Stimulated activated naive CD8-positive, alpha-beta T cell treated with anti-CD3 and anti-CD28 coated beads, Interleukin-15, amount 100 ng/mL, for 72 hours (primary cell): ENCODE measurements around the gene PIP5K1B.
A peak's percentile ranks its signal among the peaks of the same experiment; 100 is the strongest.

Experiments used
- ATAC-seq: fragments of 150-1000 bp; cut with Tn5 transposase; 2 replicates; pipeline ENCODE4 v1.10.0; 2021; ENCODE audit warnings: mild to moderate bottlenecking, moderate library complexity
- DNase-seq, 2 donors: peaks; one replicate each; pipeline ENCODE4 v3.0.0; 2021 to 2022
- H3K27ac Mint-ChIP-seq, 2 donors: one replicate each; pipeline ENCODE4 v1.8.0; 2022; ENCODE audit warnings: mild to moderate bottlenecking in 2 of 2, mixed read lengths in 2 of 2, moderate library complexity in 2 of 2
- H3K27me3 Mint-ChIP-seq: one replicate; pipeline ENCODE4 v1.8.0; 2022; ENCODE audit warnings: mixed read lengths
- H3K4me1 Mint-ChIP-seq: one replicate; pipeline ENCODE4 v1.8.0; 2022; ENCODE audit warnings: mild to moderate bottlenecking, mixed read lengths
- H3K4me3 Mint-ChIP-seq, 2 donors: one replicate each; pipeline ENCODE4 v1.8.0; 2022; ENCODE audit warnings: mild to moderate bottlenecking in 2 of 2, mixed read lengths in 2 of 2, moderate library complexity in 1 of 2
- H3K9me3 Mint-ChIP-seq, 2 donors: one replicate each; pipeline ENCODE4 v1.8.0; 2022; ENCODE audit warnings: mixed read lengths in 2 of 2

Gene PIP5K1B

DNA sequence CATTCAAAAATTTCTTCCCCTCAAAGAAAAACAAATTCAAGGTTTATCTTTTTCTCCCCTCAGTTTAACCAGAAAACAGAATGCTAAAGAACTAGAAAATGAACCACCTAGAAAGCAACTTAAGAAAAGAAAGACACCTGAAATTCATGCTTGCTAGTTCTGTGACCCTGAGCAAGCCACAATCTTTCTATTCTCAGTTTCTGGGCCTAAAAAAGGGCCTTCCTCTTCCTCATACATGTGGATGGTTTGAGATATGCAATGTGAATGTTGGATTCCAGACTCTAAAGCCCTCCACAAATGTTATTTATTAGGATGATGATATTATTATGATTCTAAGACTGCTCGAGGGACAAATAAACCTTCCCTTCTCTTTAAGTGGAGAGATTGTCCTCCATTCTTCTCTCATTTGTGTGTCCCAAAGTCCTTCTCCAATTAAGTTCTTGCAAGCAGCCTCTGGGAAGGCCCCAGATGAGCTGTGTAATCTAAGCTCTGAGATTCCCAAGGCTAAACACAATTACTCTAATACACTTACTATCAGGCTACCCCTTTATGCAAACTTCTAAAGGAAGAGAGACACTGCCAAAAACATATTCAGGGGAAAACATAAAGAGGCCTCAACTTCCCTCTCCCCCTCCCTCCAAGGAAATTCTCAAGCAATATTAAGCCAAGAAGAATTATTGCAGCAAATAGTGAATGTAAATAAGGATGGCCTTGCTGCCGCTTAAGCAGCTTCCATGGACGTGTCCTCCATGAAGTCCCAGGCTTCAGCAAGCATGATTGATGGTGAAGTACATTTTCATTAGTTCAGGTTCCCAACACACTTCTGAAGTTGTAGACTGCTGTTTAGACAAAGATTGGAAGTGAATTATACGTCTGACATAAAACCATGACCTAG is 228.6 kb downstream of the PIP5K1B start:
- ATAC-seq (no peak), DNase-seq (no peak)
- H3K27me3 Mint-ChIP-seq: peaks cover 69% of the 10 kb centered on the region
- H3K9me3 Mint-ChIP-seq: no peaks in the 10 kb centered on the region
- no peak overlapping the region for H3K27ac Mint-ChIP-seq
- no peak overlapping the region for H3K4me3 Mint-ChIP-seq
- peaks cover 23% of the 10 kb centered on the region for H3K4me1 Mint-ChIP-seq

DNA sequence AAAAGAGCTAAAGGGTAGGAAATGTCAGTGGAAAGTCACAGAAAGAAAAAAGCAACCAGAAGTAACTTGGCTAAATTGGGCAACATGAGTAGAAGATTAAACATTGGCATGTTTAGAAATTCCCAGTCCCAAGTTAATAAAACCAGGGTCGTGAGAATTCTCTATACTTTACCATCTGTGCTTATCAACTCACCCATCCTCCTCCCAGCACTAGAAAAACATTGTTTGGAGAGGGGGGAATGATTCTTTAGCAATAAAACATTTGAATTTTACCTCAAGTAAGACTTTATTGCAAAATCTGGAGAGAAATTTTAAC is 229.2 kb downstream of the PIP5K1B start:
- H3K4me1 Mint-ChIP-seq: peaks cover 23% of the 10 kb centered on the region
- H3K27me3 Mint-ChIP-seq: peaks cover 70% of the 10 kb centered on the region
- H3K9me3 Mint-ChIP-seq: no peaks in the 10 kb centered on the region
- no peak for ATAC-seq
- H3K4me3 Mint-ChIP-seq: no peak overlapping the region
- no peak overlapping the region for H3K27ac Mint-ChIP-seq
- no peak for DNase-seq

DNA sequence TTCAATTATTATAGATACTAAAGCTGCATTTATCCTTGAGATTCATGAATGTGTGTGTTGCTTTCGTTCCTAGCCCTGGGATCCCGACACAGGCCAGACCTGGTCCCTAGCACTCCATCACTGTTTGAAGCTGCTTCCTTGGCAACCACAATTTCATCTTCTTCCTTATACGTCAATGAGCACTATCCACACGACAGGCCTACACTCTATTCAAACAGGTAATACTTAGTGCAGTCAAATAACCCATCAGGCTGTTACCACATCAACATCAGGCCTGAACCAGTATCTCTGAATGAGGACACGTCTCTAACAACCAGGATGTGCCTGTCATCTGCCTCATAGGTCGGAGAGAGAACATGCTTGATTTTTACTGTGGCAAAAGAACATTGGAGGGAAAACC is 235.5 kb downstream of the PIP5K1B start:
- H3K27me3 Mint-ChIP-seq: peaks cover 36% of the 10 kb centered on the region
- DNase-seq: no peak
- H3K9me3 Mint-ChIP-seq: no peaks in the 10 kb centered on the region
- H3K4me1 Mint-ChIP-seq: no peaks in the 10 kb centered on the region
- no peak for ATAC-seq
- peak overlapping the region in 1 of 2 donors; percentile 37 for H3K27ac Mint-ChIP-seq
- no peak overlapping the region for H3K4me3 Mint-ChIP-seq

DNA sequence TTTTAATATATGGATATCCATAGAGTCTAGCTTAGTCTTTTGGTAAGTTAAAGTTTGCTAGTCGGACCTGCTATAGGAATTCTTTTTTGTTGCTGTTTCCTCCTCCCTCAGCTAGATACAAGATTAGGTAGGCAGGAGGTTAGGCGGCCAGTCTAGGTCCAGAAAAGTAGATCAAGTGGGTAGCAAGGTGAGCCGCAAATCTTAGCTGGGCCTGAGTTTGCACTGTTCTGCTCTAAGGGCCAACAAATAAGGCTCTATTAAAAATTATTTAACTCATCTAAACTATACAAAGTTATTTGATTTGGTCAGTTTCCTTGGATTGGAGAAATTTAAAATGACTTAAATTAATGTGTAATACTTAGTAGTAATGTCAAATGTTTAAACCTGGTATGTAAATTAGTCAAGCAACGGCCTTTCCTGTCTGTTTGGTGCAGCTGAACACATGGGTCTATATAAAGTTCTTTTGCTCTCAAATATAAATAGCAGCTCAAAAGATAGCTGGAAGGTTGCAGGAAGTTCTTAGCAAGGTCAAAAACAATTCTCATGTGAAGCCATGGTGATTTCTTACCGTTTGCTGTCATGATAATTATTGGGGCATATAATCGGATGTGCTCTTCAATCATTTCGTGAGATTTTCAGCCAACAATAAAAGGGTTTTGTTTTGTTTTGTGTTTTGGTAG is 236.9 kb downstream of the PIP5K1B start:
- peaks cover 34% of the 10 kb centered on the region for H3K27me3 Mint-ChIP-seq

DNA sequence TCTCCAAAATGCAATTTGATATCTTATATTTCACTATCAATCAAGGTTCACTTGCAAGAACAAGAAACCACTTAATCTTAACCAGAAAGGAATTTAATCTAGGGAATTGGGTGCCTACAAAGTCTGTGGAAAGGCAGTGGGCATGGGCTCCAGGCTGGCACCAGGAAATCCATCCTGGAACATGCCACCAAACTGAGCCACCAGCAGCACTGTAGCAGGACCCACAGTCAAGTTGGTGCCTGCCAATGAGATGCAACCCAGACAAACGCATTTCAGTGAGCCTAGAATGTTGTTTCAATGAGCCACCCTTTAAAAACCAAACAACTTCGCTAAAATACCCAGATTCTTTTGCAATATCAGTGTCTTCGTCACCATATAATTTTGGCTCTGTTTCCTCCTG is 237.8 kb downstream of the PIP5K1B start:
- Mint-ChIP-seq H3K27me3 (peaks cover 31% of the 10 kb centered on the region), H3K9me3 (no peaks in the 10 kb centered on the region), H3K4me1 (peaks cover 12% of the 10 kb centered on the region), H3K4me3 (no peak overlapping the region), H3K27ac (no peak overlapping the region)
- ATAC-seq (no peak), DNase-seq (no peak)

More for the DNA sequence above, 236.9 kb downstream of the PIP5K1B start:
- DNase-seq (no peak), ATAC-seq (no peak)
- H3K4me3 Mint-ChIP-seq: no peak overlapping the region
- no peak overlapping the region for H3K27ac Mint-ChIP-seq
- H3K4me1 Mint-ChIP-seq: peaks cover 3% of the 10 kb centered on the region
- no peaks in the 10 kb centered on the region for H3K9me3 Mint-ChIP-seq

- no peak for ATAC-seq
- Mint-ChIP-seq H3K9me3 (no peaks in the 10 kb centered on the region), H3K4me3 (no peak overlapping the region), H3K27ac (no peak overlapping the region), H3K4me1 (peaks cover 36% of the 10 kb centered on the region), H3K27me3 (peaks cover 32% of the 10 kb centered on the region)
- DNase-seq: no peak
Measured at GRCh38 chr9:68947015-68947414, 242.0 kb downstream of the PIP5K1B start.

- peak overlapping the region; percentile 30 for H3K4me3 Mint-ChIP-seq
- H3K4me1 Mint-ChIP-seq: peaks cover 46% of the 10 kb centered on the region
- DNase-seq: no peak
- H3K27ac Mint-ChIP-seq: peak overlapping the region in 1 of 2 donors; percentile 80
- no peaks in the 10 kb centered on the region for H3K9me3 Mint-ChIP-seq
- peak; percentile 78 for ATAC-seq
- peaks cover 37% of the 10 kb centered on the region for H3K27me3 Mint-ChIP-seq
Measured at GRCh38 chr9:68947842-68948569, 243.0 kb downstream of the PIP5K1B start.

DNA sequence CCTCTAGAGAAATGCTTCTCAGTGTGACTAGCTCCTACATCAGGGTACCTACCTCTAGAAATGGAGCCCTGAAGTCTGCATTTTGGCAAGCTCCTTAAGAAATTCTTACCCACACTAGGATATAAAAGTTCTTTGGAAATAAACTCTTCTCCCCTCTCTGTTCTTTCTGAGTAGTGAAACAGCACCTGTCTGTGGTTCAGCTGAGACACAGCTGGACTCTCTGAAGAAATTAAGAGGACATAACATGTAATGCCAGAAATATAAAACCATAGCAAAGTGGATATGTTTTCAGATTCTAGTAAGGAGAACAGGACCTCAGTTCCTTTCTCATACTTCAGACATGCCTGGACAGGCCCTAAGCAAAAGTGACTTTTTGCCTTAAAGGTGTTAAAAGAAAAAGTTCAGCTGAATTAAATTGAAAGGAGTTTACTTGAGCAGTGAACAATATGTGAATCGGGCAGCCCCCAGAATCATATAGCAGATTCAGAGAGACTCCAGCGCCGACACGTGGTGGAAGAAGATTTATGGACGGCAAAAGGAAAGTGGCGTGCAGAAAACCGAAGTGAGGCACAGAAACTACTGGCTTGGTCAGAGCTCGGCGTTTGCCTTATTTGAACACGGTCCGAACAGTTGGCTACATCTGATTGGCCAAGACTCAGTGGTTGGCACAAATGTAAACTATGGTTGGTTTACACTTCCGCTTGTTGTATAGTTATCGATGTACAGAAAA is 244.4 kb downstream of the PIP5K1B start:
- no peaks in the 10 kb centered on the region for H3K9me3 Mint-ChIP-seq
- ATAC-seq: peak; percentile 50
- H3K4me3 Mint-ChIP-seq: peak overlapping the region in 1 of 2 donors; percentile 10
- peak overlapping the region in 1 of 2 donors; percentile 86 for H3K27ac Mint-ChIP-seq
- peak in 1 of 2 donors; percentile 50 for DNase-seq
- peaks cover 51% of the 10 kb centered on the region for H3K27me3 Mint-ChIP-seq
- H3K4me1 Mint-ChIP-seq: peaks cover 46% of the 10 kb centered on the region

DNA sequence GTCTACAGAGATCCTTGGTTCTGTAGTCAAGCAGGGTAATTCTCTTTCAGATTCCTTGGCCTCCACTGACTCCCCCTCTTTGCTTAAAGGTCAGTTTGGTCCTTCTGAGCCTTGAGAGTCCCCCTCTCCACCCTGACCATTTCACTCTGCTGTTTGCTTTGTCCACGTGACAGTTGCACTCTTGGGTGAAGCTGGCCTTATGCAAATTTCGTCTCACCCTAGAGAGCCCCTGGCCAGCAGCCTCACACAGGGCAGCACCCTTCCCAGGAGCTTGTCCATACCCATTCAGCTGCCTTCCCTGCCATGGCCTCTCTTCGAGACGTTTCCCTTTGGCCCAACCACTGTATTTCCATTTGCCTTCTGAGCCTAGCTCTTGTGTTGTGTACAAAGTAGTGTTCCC is 245.1 kb downstream of the PIP5K1B start:
- ATAC-seq (no peak), DNase-seq (no peak)
- H3K27ac Mint-ChIP-seq: peak overlapping the region in 1 of 2 donors; percentile 38
- H3K9me3 Mint-ChIP-seq: no peaks in the 10 kb centered on the region
- H3K4me1 Mint-ChIP-seq: peaks cover 48% of the 10 kb centered on the region
- H3K4me3 Mint-ChIP-seq: no peak overlapping the region
- peaks cover 55% of the 10 kb centered on the region for H3K27me3 Mint-ChIP-seq

- peaks cover 52% of the 10 kb centered on the region for H3K4me1 Mint-ChIP-seq
- H3K27ac Mint-ChIP-seq: peak overlapping the region in 1 of 2 donors; percentile 44
- H3K27me3 Mint-ChIP-seq: peaks cover 55% of the 10 kb centered on the region
- H3K9me3 Mint-ChIP-seq: no peaks in the 10 kb centered on the region
- DNase-seq (no peak), ATAC-seq (no peak)
- H3K4me3 Mint-ChIP-seq: no peak overlapping the region
Measured at GRCh38 chr9:68950689-68951088, 245.6 kb downstream of the PIP5K1B start.

- Mint-ChIP-seq H3K4me3 (peak overlapping the region in 1 of 2 donors; percentile 37), H3K27ac (peak overlapping the region in 1 of 2 donors; percentile 47), H3K27me3 (peaks cover 42% of the 10 kb centered on the region), H3K4me1 (peaks cover 47% of the 10 kb centered on the region), H3K9me3 (peaks cover 0 to 5% of the 10 kb centered on the region in 2 donors)
- no peak for DNase-seq
- peak; percentile 52 for ATAC-seq
Measured at GRCh38 chr9:68951879-68952659, 247.0 kb downstream of the PIP5K1B start.

- ATAC-seq: no peak
- peaks cover 30% of the 10 kb centered on the region for H3K4me1 Mint-ChIP-seq
- H3K27me3 Mint-ChIP-seq: peaks cover 38% of the 10 kb centered on the region
- peaks cover 0 to 6% of the 10 kb centered on the region in 2 donors for H3K9me3 Mint-ChIP-seq
- no peak for DNase-seq
- no peak overlapping the region for H3K4me3 Mint-ChIP-seq
- no peak overlapping the region for H3K27ac Mint-ChIP-seq
Measured at GRCh38 chr9:68953771-68954170, 248.7 kb downstream of the PIP5K1B start.

- H3K4me3 Mint-ChIP-seq: peak overlapping the region in 1 of 2 donors; percentile 34
- DNase-seq (no peak), ATAC-seq (peak; percentile 64)
- H3K4me1 Mint-ChIP-seq: peaks cover 20% of the 10 kb centered on the region
- H3K27ac Mint-ChIP-seq: no peak overlapping the region
- peaks cover 0 to 6% of the 10 kb centered on the region in 2 donors for H3K9me3 Mint-ChIP-seq
- H3K27me3 Mint-ChIP-seq: peaks cover 40% of the 10 kb centered on the region
Measured at GRCh38 chr9:68955330-68955729, 250.3 kb downstream of the PIP5K1B start.

DNA sequence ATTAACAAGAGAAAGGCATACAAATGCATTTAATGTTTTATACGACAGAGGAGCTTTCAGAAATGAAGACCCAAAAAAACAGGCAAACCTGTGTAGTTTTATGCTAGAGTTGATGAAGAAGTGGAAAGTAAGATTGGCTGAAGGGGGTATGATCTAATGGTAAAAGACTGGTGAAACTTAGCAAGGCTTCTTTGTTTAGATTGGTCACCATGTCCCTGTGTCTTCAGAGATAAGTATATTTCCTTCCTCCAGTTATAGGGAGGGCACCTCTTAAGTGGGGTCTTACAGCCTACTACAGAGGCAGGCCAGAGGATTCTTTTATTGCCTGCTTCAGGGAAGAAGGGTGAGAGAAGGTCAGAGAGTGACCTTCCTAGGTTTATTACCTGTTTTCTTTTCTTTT is 252.4 kb downstream of the PIP5K1B start:
- peaks cover 11% of the 10 kb centered on the region for H3K4me1 Mint-ChIP-seq
- no peak overlapping the region for H3K4me3 Mint-ChIP-seq
- DNase-seq (no peak), ATAC-seq (no peak)
- H3K9me3 Mint-ChIP-seq: peaks cover 0 to 6% of the 10 kb centered on the region in 2 donors
- H3K27me3 Mint-ChIP-seq: peaks cover 51% of the 10 kb centered on the region
- no peak overlapping the region for H3K27ac Mint-ChIP-seq
